D721Med (cell line): Measurements from ENCODE around the gene GSG1L.

Experiments used
- DNase-seq: peaks from one replicate; pipeline ENCODE4 v3.0.0; 2011; ENCODE audit warnings: low spot score; ENCODE audit not compliant: insufficient read length
- FAIRE-seq: peaks from 2 replicates; lab custom pipeline; 2011; peaks lifted over from hg19 to GRCh38; lab: Jason Lieb, UNC
- TF ChIP-seq, protein P1 (sequence below): IDR thresholded peaks from 2 replicates; pipeline ENCODE4 v1.5.1; 2012; ENCODE audit warnings: mild to moderate bottlenecking, control low read depth; ENCODE audit not compliant: insufficient read depth; ENCODE audit errors: missing control alignments

Gene GSG1L

DNA sequence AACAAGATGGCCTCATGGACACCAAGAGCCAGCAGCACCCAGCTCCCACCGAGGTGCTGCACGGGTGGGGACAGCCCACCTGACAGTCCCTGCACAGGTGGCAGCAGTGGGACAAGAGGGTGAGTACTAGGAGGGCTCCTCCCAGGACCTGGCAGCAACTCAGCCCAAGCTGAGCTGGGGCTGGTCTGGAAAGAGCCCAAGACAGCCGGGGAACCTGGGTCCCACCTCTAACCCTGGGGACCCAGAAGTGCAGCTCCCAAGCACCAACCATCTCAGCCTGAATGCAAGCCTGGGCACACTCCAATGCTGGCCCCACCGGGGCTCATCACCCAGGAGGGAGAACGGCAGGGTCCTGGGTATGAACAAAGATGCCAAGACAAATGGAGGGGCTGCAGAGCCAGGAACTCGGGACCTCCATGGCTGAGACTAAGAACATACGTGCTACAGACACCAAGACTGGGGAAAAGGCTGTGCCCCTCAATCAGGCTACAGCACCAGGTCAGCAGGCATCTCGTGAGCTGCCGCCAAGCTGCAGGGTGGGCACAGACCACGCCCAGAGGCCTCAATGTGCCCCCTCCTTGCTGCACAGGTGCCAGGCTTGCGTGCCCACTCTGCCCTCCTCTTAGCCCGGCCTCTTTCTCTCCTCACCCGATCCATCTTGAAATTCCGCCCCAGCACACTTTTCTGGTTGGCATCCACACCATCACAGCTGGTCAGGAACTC lies 37.5 kb upstream of the GSG1L start:
- FAIRE-seq (no peak), DNase-seq (no peak)
- TF ChIP-seq, protein P1, sequence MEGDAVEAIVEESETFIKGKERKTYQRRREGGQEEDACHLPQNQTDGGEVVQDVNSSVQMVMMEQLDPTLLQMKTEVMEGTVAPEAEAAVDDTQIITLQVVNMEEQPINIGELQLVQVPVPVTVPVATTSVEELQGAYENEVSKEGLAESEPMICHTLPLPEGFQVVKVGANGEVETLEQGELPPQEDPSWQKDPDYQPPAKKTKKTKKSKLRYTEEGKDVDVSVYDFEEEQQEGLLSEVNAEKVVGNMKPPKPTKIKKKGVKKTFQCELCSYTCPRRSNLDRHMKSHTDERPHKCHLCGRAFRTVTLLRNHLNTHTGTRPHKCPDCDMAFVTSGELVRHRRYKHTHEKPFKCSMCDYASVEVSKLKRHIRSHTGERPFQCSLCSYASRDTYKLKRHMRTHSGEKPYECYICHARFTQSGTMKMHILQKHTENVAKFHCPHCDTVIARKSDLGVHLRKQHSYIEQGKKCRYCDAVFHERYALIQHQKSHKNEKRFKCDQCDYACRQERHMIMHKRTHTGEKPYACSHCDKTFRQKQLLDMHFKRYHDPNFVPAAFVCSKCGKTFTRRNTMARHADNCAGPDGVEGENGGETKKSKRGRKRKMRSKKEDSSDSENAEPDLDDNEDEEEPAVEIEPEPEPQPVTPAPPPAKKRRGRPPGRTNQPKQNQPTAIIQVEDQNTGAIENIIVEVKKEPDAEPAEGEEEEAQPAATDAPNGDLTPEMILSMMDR = no peak

DNA sequence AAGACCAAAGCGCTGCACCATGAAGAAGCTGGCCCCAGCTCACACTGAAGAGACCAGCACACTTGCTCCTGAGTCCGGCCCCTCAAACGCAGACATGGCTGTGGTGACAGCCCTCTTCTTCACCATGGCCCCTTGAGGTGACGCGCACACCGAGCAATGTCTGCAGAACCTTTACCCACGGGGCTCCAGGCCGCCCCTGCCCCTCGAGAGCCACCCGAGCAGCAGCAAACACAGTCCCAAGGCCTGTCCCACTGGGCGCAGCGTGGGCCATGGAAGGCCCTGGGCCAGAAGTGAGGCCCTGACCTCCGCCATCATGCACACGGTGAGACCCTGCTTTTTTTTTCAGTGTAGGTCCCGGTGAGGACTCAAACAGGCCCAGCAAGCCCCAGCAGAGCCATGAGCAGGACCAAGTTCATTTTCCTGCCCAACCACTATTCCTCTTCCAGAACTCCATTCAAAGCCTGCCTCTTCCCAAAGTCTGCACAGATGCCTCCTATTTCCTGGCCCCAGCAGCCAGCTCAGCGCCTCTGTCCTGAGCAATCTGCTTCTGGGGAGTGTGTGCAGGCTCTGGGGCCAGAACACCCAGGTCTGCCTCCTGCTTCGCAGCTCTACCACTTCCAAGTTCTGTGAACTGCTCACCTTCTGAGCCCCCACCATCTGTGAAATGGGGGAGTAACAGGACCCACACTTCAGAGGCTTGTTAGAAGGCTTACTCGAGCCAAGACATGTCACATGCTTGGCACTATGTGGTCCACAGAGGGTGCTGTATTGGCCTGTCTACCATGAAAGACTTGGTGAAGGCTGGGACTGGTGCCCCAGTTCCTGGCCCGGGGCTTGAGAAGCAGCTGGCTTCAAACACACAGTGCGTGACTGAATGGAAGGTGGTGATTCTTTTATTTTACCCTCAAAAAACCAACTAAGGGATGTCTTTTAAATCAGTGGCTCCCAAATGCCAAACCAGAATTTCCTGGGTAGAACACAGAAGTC lies 35.7 kb upstream of the GSG1L start:
- FAIRE-seq = no peak
- DNase-seq = no peak
- TF ChIP-seq, protein P1 = no peak

DNA sequence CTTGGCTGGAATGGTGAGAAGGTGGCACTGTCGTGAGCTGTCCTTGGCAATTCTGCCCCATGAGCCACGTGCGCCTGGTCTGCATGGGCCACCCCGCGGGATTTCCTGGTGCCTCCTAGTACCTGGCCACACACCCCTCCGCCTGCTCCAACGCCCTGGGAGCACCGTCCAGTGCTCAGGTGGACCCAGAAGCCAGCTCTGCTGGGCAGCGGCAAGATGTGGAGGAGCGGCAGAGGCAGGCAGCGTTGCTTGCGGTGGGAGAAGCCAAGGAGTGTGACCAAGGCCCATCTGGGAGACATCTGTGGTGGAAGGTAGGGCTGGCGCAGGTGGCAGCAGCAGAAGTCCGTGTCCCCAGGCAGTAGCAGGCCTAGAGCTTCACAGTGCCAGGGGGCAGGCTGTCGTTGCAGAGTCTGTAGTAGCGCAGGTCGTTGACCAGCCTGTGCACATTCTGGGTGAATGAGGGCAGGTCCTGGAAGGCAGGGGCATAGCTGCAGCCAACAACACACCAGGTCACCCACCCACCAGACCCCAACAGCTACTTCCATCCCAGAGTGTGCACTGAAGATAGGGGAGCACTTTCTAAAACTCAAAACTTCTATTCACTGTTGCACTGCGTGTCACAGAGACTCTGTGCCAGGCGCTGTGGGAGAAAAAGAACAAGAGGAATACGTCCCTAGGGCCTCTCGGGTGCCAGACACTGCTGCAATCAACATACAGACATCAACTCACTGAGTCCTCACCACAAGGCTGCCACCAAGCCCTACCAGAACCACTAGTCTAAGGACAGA lies 34.9 kb upstream of the GSG1L start:
- TF ChIP-seq, protein P1 = no peak
- FAIRE-seq (no peak), DNase-seq (no peak)

DNA sequence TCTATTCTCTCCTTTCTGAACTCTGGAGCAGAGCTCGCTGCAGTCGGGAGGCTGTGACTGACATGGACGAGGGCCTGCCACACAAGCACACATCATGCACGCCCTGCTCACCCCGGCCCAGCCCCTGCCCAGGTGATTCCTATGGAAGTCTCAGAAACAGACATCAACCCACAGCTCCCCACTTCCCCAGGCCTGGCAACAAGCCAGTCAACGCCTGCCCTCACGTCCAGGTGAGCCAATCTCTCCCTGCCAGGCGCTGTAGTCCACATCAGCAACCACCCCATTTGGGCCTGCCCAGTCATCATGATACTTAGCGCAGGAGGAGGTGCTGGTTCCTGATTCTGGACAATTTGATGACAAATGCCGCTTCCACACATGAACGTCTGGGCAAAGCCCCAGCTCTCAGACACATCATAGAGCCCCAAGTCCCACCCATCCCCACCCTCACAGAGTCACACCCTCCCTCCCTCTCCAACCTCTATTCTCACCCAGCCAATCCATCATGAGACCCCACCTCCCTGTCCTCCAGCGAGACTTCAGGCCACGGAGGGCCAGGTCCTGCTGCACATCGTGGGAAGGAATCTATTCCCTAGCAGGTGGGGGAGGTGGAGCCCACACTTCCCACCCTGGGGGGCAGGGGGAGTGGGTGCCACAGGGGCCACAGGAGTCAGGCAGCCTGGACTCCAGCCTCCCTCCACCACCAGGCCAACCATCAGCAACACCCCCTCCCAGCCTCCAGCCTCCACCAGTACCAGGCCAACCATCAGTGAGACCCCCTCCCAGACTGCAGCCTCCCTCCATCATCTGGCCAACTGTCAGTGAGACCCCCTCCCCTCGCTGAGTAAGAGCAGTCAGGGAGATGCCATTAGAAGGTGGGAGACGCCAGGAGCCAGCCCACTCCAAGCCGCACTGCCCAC lies 33.7 kb upstream of the GSG1L start:
- no peak for FAIRE-seq
- TF ChIP-seq, protein P1 = no peak
- DNase-seq = no peak

DNA sequence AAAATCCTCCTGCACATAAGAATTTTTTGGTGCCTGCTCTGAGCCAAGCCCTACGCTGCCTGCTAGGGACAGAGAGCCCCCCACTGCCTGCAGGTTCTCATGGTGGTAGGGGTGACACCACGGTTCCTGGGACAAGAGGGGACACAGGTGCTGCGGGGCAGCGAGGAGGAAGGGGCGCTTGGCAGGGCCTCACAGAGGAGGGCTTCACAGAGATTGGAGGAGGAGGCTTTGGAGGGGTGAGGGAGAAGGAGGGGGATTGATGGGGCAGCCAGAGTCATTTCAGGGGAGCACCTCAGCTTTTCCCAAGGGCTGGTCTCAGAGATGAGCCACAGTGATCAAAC lies 29.8 kb upstream of the GSG1L start:
- FAIRE-seq (no peak), DNase-seq (no peak)
- TF ChIP-seq, protein P1 = no peak

DNA sequence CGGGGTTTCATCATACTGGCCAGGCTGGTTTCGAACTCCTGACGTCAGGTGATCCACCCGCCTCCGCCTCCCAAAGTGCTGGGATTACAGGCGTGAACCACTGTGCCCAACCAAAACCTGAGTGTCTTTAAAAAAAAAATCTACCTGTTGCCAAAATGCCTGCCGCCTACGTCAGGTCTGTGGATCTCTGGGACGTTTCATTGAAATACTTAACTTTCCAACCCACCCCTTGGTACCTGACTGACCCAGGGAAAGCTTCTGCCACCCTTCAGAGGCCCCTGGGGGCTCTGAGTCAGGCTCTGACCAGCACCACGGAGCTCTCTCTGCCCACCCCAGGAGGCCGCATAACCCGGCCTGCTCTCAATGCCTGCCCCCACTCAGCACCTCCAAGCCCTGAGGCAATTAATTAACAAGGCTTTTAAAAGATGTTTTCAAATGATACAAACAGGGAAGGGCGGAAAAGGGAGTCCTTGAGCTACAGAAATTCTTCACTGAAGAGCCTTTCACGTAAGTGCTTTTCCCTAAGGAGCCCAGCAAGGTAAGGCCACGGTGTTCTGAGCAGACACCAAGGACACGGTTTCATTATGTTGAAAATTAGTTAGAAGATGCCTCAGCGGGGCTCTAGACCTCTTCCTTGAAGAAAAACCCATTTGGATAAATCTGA lies 29.3 kb upstream of the GSG1L start:
- TF ChIP-seq, protein P1 = no peak
- FAIRE-seq (no peak), DNase-seq (no peak)
